HCT116 (cell line): ENCODE results near the gene CCNL2. TPM values are rescaled to one million over a fixed set of nuclear protein-coding genes. Genes with fewer than 3 reads are reported as not detected.

Experiments
- ATAC-seq: fragments of 200-7000 bp; cut with Tn5 transposase; 2 replicates; pipeline ENCODE4 v1.9.1; 2020; ENCODE audit warnings: mild to moderate bottlenecking, moderate library complexity
- BruUV-seq: library from RNA; stranded (reverse); fragments of 400-500 nt; replicated peaks from 2 replicates; lab custom pipeline; 2021; lab: Mats Ljungman, UMichigan
- CTCF ChIA-PET: fragments of 300-600 bp; sonication (Branson Sonifier 250); formaldehyde crosslinking; loops from one replicate; lab custom pipeline; 2021; ENCODE audit warnings: antibody characterized with exemption; lab: Charles Lee
- POLR2A ChIA-PET: fragments of 300-600, 350-600 bp; sonication (Branson Sonifier 250); formaldehyde crosslinking; loops from one replicate; lab custom pipeline; 2021; ENCODE audit warnings: antibody characterized with exemption; lab: Charles Lee
- RAD21 ChIA-PET, 2 experiments: fragments of 300-600 bp; sonication (Branson Sonifier 250); formaldehyde crosslinking; loops; one replicate each; lab custom pipeline; 2023; ENCODE audit warnings: low total read pairs in 2 of 2; ENCODE audit not compliant: uncharacterized antibody in 2 of 2, unreplicated experiment in 2 of 2, low non-redundant PET in 1 of 2; lab: Charles Lee
- DNase-seq: peaks from one replicate; pipeline ENCODE4 v3.0.0-alpha.2; 2010; ENCODE audit warnings: low read depth, low spot score
- H2AFZ ChIP-seq: fragments of 200-600 bp; shearing (Covaris generic), sonication (generic); 2 replicates; pipeline ENCODE4 v1.6.1; 2017; ENCODE audit warnings: low read depth, mixed run types, mixed read lengths, antibody characterized with exemption, low read length; ENCODE audit not compliant: poor library complexity, severe bottlenecking
- H3K27ac ChIP-seq: 2 replicates; pipeline ENCODE4 v1.5.1; 2012; ENCODE audit warnings: low read depth, low read length
- H3K27me3 ChIP-seq: fragments of 200-600 bp; sonication (generic); 2 replicates; pipeline ENCODE4 v1.6.1; 2016; ENCODE audit warnings: mixed run types, low read length, mixed read lengths; ENCODE audit not compliant: insufficient read depth
- H3K36me3 ChIP-seq, 2 experiments: fragments of 200-500 bp in 1 of 2; fragments of 200-600 bp in 1 of 2; sonication (Bioruptor generic) in 1 of 2; sonication (generic) in 1 of 2; 2 replicates each; pipeline versions ENCODE4 v1.5.1 to v1.6.1; 2014 to 2016; ENCODE audit warnings: low read length in 2 of 2, inconsistent platforms in 1 of 2, mixed read lengths in 1 of 2, mixed run types in 1 of 2; ENCODE audit not compliant: insufficient read depth in 2 of 2, control insufficient read depth in 1 of 2
- H3K4me1 ChIP-seq, 2 experiments: fragments of 200-600 bp in 1 of 2; sonication (generic) in 1 of 2; 2 replicates each; pipeline versions ENCODE4 v1.5.1 to v1.6.1; 2012 to 2017; ENCODE audit warnings: low read length in 2 of 2, inconsistent platforms in 1 of 2, mild to moderate bottlenecking in 1 of 2, mixed read lengths in 1 of 2, mixed run types in 1 of 2, moderate library complexity in 1 of 2; ENCODE audit not compliant: insufficient read depth in 2 of 2, control insufficient read depth in 1 of 2
- H3K4me2 ChIP-seq: fragments of 200-600 bp; sonication (generic); 2 replicates; pipeline ENCODE4 v1.6.1; 2017; ENCODE audit warnings: mixed run types, low read length, mixed read lengths
- H3K4me3 ChIP-seq, 2 experiments: fragments of 200-600 bp in 1 of 2; sonication (generic) in 1 of 2; replicated peaks in 1 of 2; 2 replicates each; pipeline ENCODE4 v1.5.1; 2011 to 2016; ENCODE audit warnings: low read length in 2 of 2, control low read depth in 1 of 2, low read depth in 1 of 2, mild to moderate bottlenecking in 1 of 2, mixed read lengths in 1 of 2, mixed run types in 1 of 2
- H3K79me2 ChIP-seq: fragments of 200-600 bp; sonication (generic); 2 replicates; pipeline ENCODE4 v1.6.1; 2017; ENCODE audit warnings: mild to moderate bottlenecking, mixed run types, low read length, moderate library complexity, mixed read lengths; ENCODE audit not compliant: insufficient read depth
- H3K9ac ChIP-seq: fragments of 200-600 bp; sonication (generic); 2 replicates; pipeline ENCODE4 v1.6.1; 2016; ENCODE audit warnings: low read length, mixed read lengths
- H3K9me2 ChIP-seq: fragments of 200-600 bp; sonication (generic), shearing (Covaris generic); 2 replicates; pipeline ENCODE4 v1.6.1; 2017; ENCODE audit warnings: mixed run types, mild to moderate bottlenecking, moderate library complexity; ENCODE audit not compliant: insufficient read depth
- H3K9me3 ChIP-seq, 2 experiments: fragments of 200-500 bp in 1 of 2; fragments of 200-600 bp in 1 of 2; sonication (Bioruptor generic) in 1 of 2; sonication (generic) in 1 of 2; 2 replicates each; pipeline ENCODE4 v1.6.1; 2014 to 2017; ENCODE audit warnings: low read length in 2 of 2, mixed read lengths in 2 of 2, inconsistent platforms in 1 of 2, low read depth in 1 of 2, mild to moderate bottlenecking in 1 of 2, mixed run types in 1 of 2, moderate library complexity in 1 of 2; ENCODE audit not compliant: control insufficient read depth in 1 of 2, insufficient read depth in 1 of 2
- H4K20me1 ChIP-seq: fragments of 200-600 bp; sonication (generic), shearing (Covaris generic); 2 replicates; pipeline ENCODE4 v1.6.1; 2017; ENCODE audit warnings: mixed run types, mild to moderate bottlenecking, moderate library complexity; ENCODE audit not compliant: insufficient read depth
- EZH2 ChIP-seq: fragments of 200-600 bp; sonication (generic); IDR thresholded peaks from 2 replicates; pipeline ENCODE4 v1.6.1; 2017; ENCODE audit warnings: antibody characterized with exemption, mixed run types
- EZH2phosphoT487 ChIP-seq: fragments of 200-600 bp; IDR thresholded peaks from 2 replicates; pipeline ENCODE4 v1.6.1; 2018; ENCODE audit warnings: antibody characterized with exemption, borderline replicate concordance
- FOSL1 ChIP-seq: IDR thresholded peaks from 2 replicates; pipeline ENCODE4 v1.6.1; 2012; ENCODE audit warnings: low read depth
- JUND ChIP-seq: IDR thresholded peaks from 2 replicates; pipeline ENCODE4 v1.6.1; 2012
- POLR2AphosphoS5 ChIP-seq: IDR thresholded peaks from 2 replicates; pipeline ENCODE4 v1.6.1; 2011; ENCODE audit warnings: mild to moderate bottlenecking, low read depth, low read length, moderate library complexity
- SIN3A ChIP-seq: IDR thresholded peaks from 2 replicates; pipeline ENCODE4 v1.6.1; 2012; ENCODE audit warnings: low read depth
- SP1 ChIP-seq: IDR thresholded peaks from 2 replicates; pipeline ENCODE4 v1.6.1; 2012; ENCODE audit warnings: low read depth
- SRF ChIP-seq: IDR thresholded peaks from 2 replicates; pipeline ENCODE4 v1.6.1; 2012; ENCODE audit warnings: low read depth
- ZFX ChIP-seq: fragments of 450-650 bp; IDR thresholded peaks from 2 replicates; pipeline ENCODE4 v1.6.1; 2017
- ZNF274 ChIP-seq: fragments of 200-500 bp; sonication (Bioruptor generic); IDR thresholded peaks from 2 replicates; pipeline ENCODE4 v1.6.1; 2014; ENCODE audit warnings: mild to moderate bottlenecking, low read depth, low read length, inconsistent platforms
- intact Hi-C: fragments of 100-400 bp; cut with micrococcal nuclease; formaldehyde crosslinking; loops from 2 replicates; pipeline ENCODE4 v1.10.0; 2022
- total RNA-seq: library from RNA; stranded (reverse); gene quantifications from one replicate; pipeline ENCODE4 v1.2.1, GENCODE V29; 2021; ENCODE audit not compliant: unreplicated experiment
- TF ChIP-seq, protein P1 (sequence below): IDR thresholded peaks from 2 replicates; pipeline ENCODE4 v1.6.1; 2011; ENCODE audit warnings: mild to moderate bottlenecking, low read length, moderate library complexity; ENCODE audit not compliant: insufficient replicate concordance; ENCODE audit errors: extremely low read depth
- TF ChIP-seq, protein P2 (sequence below), 3 experiments: fragments of 200-600 bp in 1 of 3; sonication (generic) in 1 of 3; IDR thresholded peaks in 2 of 3; conservative IDR thresholded peaks in 1 of 3; 2 replicates each; pipeline ENCODE4 v1.5.1; 2012 to 2017; ENCODE audit warnings: low read depth in 2 of 3, low read length in 2 of 3, antibody characterized with exemption in 1 of 3, borderline replicate concordance in 1 of 3, control low read depth in 1 of 3, mild to moderate bottlenecking in 1 of 3, mixed read lengths in 1 of 3, mixed run types in 1 of 3, moderate library complexity in 1 of 3; ENCODE audit not compliant: insufficient read depth in 1 of 3
- TF ChIP-seq, protein P3 (sequence below): IDR thresholded peaks from 2 replicates; pipeline ENCODE4 v1.6.1; 2012

CCNL2 gene
- total RNA-seq, 1 experiment from 2014 or later, result 173 TPM

DNA sequence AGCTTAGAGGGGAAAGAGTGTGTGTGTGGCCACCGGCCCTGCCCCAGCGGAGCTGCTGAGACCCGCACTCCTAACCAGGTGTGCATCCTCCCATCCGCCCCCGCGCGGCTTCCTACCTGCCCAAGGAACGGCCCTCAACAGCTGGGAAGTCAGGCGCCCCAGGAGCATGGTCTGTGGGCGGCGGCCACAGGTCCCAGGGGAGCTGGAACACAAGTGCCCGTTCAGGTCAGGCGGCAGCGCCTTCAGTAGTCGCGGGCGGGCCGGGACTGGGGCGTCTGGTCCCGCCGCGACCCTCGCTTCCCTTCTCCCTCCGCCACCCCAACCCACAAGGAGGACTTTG, 24.6 kb downstream of the CCNL2 start:
- H3K9ac ChIP-seq, result peak overlapping the region; percentile 96
- BruUV-seq, result no TSS peak
- H3K27ac ChIP-seq, result peak overlapping the region; percentile 99
- no peaks in the 10 kb centered on the region for H3K27me3 ChIP-seq
- peaks cover 14 to 33% of the 10 kb centered on the region in 2 experiments for H3K4me1 ChIP-seq
- intact Hi-C loops, result loop anchor here (2.0 kb wide), 2 partner anchors 30 to 70 kb away; no protein-coding TSS in a partner anchor
- peaks cover 0 to 11% of the 10 kb centered on the region in 2 experiments; a peak in 1 of 4 replicates for H3K36me3 ChIP-seq
- TF ChIP-seq FOSL1 (no peak), JUND (no peak), SP1 (no peak), EZH2phosphoT487 (no peak), ZNF274 (no peak), ZFX (no peak), POLR2AphosphoS5 (no peak), SRF (no peak), SIN3A (no peak), EZH2 (no peak)
- TF ChIP-seq, protein P1, sequence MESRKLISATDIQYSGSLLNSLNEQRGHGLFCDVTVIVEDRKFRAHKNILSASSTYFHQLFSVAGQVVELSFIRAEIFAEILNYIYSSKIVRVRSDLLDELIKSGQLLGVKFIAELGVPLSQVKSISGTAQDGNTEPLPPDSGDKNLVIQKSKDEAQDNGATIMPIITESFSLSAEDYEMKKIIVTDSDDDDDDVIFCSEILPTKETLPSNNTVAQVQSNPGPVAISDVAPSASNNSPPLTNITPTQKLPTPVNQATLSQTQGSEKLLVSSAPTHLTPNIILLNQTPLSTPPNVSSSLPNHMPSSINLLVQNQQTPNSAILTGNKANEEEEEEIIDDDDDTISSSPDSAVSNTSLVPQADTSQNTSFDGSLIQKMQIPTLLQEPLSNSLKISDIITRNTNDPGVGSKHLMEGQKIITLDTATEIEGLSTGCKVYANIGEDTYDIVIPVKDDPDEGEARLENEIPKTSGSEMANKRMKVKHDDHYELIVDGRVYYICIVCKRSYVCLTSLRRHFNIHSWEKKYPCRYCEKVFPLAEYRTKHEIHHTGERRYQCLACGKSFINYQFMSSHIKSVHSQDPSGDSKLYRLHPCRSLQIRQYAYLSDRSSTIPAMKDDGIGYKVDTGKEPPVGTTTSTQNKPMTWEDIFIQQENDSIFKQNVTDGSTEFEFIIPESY, result no peak
- TF ChIP-seq, protein P2, sequence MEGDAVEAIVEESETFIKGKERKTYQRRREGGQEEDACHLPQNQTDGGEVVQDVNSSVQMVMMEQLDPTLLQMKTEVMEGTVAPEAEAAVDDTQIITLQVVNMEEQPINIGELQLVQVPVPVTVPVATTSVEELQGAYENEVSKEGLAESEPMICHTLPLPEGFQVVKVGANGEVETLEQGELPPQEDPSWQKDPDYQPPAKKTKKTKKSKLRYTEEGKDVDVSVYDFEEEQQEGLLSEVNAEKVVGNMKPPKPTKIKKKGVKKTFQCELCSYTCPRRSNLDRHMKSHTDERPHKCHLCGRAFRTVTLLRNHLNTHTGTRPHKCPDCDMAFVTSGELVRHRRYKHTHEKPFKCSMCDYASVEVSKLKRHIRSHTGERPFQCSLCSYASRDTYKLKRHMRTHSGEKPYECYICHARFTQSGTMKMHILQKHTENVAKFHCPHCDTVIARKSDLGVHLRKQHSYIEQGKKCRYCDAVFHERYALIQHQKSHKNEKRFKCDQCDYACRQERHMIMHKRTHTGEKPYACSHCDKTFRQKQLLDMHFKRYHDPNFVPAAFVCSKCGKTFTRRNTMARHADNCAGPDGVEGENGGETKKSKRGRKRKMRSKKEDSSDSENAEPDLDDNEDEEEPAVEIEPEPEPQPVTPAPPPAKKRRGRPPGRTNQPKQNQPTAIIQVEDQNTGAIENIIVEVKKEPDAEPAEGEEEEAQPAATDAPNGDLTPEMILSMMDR (IDR thresholded peaks at IDR 0.05 in 2 of 3, conservative IDR thresholded peaks at IDR 0.05 in 1 of 3; ENCODE audit: borderline replicate concordance in 1 of 3, insufficient read depth in 1 of 3, low read depth in 2 of 3, low read length in 2 of 3), result no peak
- TF ChIP-seq, protein P3, sequence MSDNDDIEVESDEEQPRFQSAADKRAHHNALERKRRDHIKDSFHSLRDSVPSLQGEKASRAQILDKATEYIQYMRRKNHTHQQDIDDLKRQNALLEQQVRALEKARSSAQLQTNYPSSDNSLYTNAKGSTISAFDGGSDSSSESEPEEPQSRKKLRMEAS, result no peak
- TF ChIP-seq, all 23 proteins: peak for 0
- H2AFZ ChIP-seq, result no peak overlapping the region
- H3K9me2 ChIP-seq, result no peaks in the 10 kb centered on the region
- no peaks in the 10 kb centered on the region for H3K9me3 ChIP-seq
- DNase-seq (no peak), ATAC-seq (no peak)
- peaks cover 29% of the 10 kb centered on the region for H3K79me2 ChIP-seq
- RAD21 ChIA-PET, result interaction anchor here in 1 of 2 experiments (0.8 to 1.2 kb wide), 2 partner anchors 25 to 26 kb away, joined by 3 to 4 read pairs; partner anchors contain the start of gene CCNL2
- peak overlapping the region; percentile 73 to 93 for H3K4me3 ChIP-seq
- H4K20me1 ChIP-seq, result no peaks in the 10 kb centered on the region
- H3K4me2 ChIP-seq, result peak overlapping the region; percentile 79
- CTCF ChIA-PET, result interaction anchor here (0.8 to 1.8 kb wide), 6 partner anchors 26 to 130 kb away, joined by 3 to 9 read pairs (median 4); no protein-coding TSS in a partner anchor
- POLR2A ChIA-PET, result interaction anchor here (0.6 to 2.1 kb wide), 4 partner anchors 24 to 470 kb away, joined by 3 to 6 read pairs (median 4); partner anchors contain the start of gene CCNL2
